ENCODE results near the gene RARA. TPM values are rescaled to one million over a fixed set of nuclear protein-coding genes. Genes with fewer than 3 reads are reported as not detected.

Gene RARA
- polyA plus RNA-seq, 1 donor from 2014 or later, result 6.6 TPM

GRCh38 chr17:40345994-40346764 lies 37.2 kb downstream of the RARA start:
- H3K9ac ChIP-seq (ENCODE audit: low read length), result peak overlapping the region; percentile 97
- no peaks in the 10 kb centered on the region for H3K9me2 ChIP-seq (ENCODE audit: insufficient read depth, low read length)
- H3K27me3 ChIP-seq (ENCODE audit: insufficient read depth, low read depth, low read length), result no peaks in the 10 kb centered on the region
- no peak overlapping the region for H2AFZ ChIP-seq (ENCODE audit: low read depth, low read length)
- H3K4me2 ChIP-seq (ENCODE audit: low read length), result peak overlapping the region; percentile 78
- no peaks in the 10 kb centered on the region for H4K20me1 ChIP-seq (ENCODE audit: insufficient read depth)
- TF ChIP-seq POLR2AphosphoS5 (IDR thresholded peaks at IDR 0.05), result no peak
- no peak for TF ChIP-seq CTCF (IDR thresholded peaks at IDR 0.05; ENCODE audit: poor library complexity, severe bottlenecking)
- TF ChIP-seq SMC3 (conservative IDR thresholded peaks at IDR 0.05; ENCODE audit: poor library complexity), result no peak
- no peak for TF ChIP-seq EP300 (conservative IDR thresholded peaks at IDR 0.05; ENCODE audit: poor library complexity, severe bottlenecking)
- no peak for TF ChIP-seq MXI1 (conservative IDR thresholded peaks at IDR 0.05; ENCODE audit: poor library complexity, severe bottlenecking)
- TF ChIP-seq REST (IDR thresholded peaks at IDR 0.05; ENCODE audit: borderline replicate concordance), result no peak
- no peak for TF ChIP-seq TAF1 (IDR thresholded peaks at IDR 0.05; ENCODE audit: low read depth)
- no peak for TF ChIP-seq EZH2 (IDR thresholded peaks at IDR 0.05; ENCODE audit: borderline replicate concordance, insufficient read depth, low read length, poor library complexity, severe bottlenecking)
- TF ChIP-seq RAD21 (conservative IDR thresholded peaks at IDR 0.05), result no peak
- H3F3A ChIP-seq (ENCODE audit: insufficient read depth, low read length, poor library complexity, severe bottlenecking), result no peaks in the 10 kb centered on the region
- no peaks in the 10 kb centered on the region for H3K36me3 ChIP-seq (ENCODE audit: insufficient read depth, low read length)
- H3K9me3 ChIP-seq (ENCODE audit: low read length), result no peaks in the 10 kb centered on the region
- H3K79me2 ChIP-seq (replicated peaks; ENCODE audit: insufficient read depth, low read length), result peaks cover 60% of the 10 kb centered on the region
- H3K4me3 ChIP-seq (ENCODE audit: low read length), result peak overlapping the region; percentile 91
- peak overlapping the region; percentile 68 for H3K27ac ChIP-seq (ENCODE audit: low read length)

GRCh38 chr17:40346765-40347158 lies 37.8 kb downstream of the RARA start:
- H3K27ac ChIP-seq (ENCODE audit: low read length), result no peak overlapping the region
- no peaks in the 10 kb centered on the region for H3K27me3 ChIP-seq (ENCODE audit: insufficient read depth, low read depth, low read length)
- no peaks in the 10 kb centered on the region for H4K20me1 ChIP-seq (ENCODE audit: insufficient read depth)
- H3K9me2 ChIP-seq (ENCODE audit: insufficient read depth, low read length), result no peaks in the 10 kb centered on the region
- peak overlapping the region; percentile 91 for H3K4me3 ChIP-seq (ENCODE audit: low read length)
- peaks cover 60% of the 10 kb centered on the region for H3K79me2 ChIP-seq (replicated peaks; ENCODE audit: insufficient read depth, low read length)
- peak overlapping the region; percentile 23 for H3K9ac ChIP-seq (ENCODE audit: low read length)
- H3K36me3 ChIP-seq (ENCODE audit: insufficient read depth, low read length), result no peaks in the 10 kb centered on the region
- H3F3A ChIP-seq (ENCODE audit: insufficient read depth, low read length, poor library complexity, severe bottlenecking), result no peaks in the 10 kb centered on the region
- no peaks in the 10 kb centered on the region for H3K9me3 ChIP-seq (ENCODE audit: low read length)
- TF ChIP-seq POLR2AphosphoS5 (IDR thresholded peaks at IDR 0.05) (no peak), SMC3 (conservative IDR thresholded peaks at IDR 0.05; ENCODE audit: poor library complexity) (no peak), CTCF (IDR thresholded peaks at IDR 0.05; ENCODE audit: poor library complexity, severe bottlenecking) (no peak), EZH2 (IDR thresholded peaks at IDR 0.05; ENCODE audit: borderline replicate concordance, insufficient read depth, low read length, poor library complexity, severe bottlenecking) (no peak)
- H3K4me2 ChIP-seq (ENCODE audit: low read length), result no peak overlapping the region
- no peak overlapping the region for H2AFZ ChIP-seq (ENCODE audit: low read depth, low read length)
